ENCODE data around the gene GRB10. TPM values are rescaled to one million over a fixed set of nuclear protein-coding genes. Genes with fewer than 3 reads are reported as not detected.
A peak's percentile ranks its signal among the peaks of the same experiment; 100 is the strongest.

The GRB10 gene
- total RNA-seq, 1 donor from 2014 or later: 48.6 TPM

DNA sequence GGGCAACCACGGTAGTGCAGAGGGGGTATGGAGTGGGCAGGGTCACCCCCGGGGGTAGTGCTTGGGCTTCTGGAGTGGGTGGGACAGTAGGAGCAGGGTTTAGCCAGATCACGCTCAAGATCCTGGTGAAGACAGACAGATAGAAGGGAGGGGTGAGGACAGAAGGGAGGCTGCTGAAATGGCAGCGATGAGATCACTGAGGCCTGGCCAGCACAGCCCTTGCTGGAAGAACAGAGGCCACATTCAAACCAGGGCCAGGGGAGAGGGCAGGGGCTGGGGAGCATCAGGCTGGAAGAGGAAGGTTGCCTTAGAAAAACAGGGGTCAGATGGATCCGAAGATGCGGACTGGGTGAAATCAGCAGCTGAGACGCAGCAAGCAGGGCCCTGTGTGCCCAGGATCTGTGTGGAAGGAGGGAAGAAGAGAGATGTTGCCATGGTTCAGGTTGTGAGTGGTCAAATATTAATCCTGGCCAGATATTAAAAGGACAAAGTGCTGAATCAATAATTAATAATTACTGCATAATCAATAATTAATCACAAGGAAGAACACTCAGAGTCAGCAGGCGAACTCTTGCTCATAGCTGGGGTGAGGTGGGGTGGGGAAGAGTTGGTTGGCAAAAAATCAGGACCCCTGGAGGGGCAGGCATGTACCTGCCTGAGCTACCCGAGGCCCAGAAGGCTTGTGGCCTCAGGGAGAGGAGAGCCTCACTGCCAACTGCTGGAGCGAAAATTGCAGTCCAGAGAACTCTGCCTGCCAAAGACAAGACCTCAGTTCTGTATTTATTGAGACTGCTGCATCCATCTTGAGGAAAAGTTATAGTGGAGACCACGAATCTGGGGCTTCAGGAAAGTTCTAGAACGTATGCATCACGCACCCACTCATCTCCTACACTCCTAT lies 105.7 kb downstream of the GRB10 start:
- H3K4me3 ChIP-seq: no peak overlapping the region
- TF ChIP-seq POLR2A (IDR thresholded peaks at IDR 0.05) (no peak), POLR2AphosphoS5 (IDR thresholded peaks at IDR 0.05; ENCODE audit: insufficient read depth in 1 of 2, low read depth in 1 of 2) (no peak)
- TF ChIP-seq, protein P1, sequence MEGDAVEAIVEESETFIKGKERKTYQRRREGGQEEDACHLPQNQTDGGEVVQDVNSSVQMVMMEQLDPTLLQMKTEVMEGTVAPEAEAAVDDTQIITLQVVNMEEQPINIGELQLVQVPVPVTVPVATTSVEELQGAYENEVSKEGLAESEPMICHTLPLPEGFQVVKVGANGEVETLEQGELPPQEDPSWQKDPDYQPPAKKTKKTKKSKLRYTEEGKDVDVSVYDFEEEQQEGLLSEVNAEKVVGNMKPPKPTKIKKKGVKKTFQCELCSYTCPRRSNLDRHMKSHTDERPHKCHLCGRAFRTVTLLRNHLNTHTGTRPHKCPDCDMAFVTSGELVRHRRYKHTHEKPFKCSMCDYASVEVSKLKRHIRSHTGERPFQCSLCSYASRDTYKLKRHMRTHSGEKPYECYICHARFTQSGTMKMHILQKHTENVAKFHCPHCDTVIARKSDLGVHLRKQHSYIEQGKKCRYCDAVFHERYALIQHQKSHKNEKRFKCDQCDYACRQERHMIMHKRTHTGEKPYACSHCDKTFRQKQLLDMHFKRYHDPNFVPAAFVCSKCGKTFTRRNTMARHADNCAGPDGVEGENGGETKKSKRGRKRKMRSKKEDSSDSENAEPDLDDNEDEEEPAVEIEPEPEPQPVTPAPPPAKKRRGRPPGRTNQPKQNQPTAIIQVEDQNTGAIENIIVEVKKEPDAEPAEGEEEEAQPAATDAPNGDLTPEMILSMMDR (IDR thresholded peaks at IDR 0.05): no peak
- intact Hi-C loops (cut with DNase I): no loop called here
- peaks cover 0 to 13% of the 10 kb centered on the region in 2 donors for H3K36me3 ChIP-seq
- H3K4me1 ChIP-seq: peaks cover 22% of the 10 kb centered on the region
- DNase-seq (ENCODE audit: extremely low spot score in 2 of 2): no peak
- H3K9me3 ChIP-seq: no peaks in the 10 kb centered on the region
- H3K27ac ChIP-seq: no peak overlapping the region
- H3K27me3 ChIP-seq: no peaks in the 10 kb centered on the region

DNA sequence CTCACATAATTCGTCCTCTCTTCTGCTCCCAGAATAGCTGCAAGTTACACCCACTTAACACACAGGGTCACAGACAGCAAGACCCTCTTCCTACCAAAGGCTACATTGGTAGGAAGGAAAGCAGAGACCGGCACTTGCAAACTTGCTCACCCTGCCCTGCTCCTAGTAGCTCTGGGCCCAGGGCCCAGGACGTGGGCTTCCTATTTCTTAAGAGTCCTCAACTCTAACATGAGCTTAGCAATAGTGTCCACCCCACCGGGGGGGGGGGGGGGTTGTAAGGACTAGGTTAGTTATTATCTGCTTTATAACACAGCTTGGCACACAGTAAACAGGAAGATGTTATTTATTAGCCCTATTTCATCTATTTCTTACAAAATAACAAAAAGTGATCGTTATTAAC lies 106.6 kb downstream of the GRB10 start:
- no peak overlapping the region for H3K27ac ChIP-seq
- peaks cover 13% of the 10 kb centered on the region for H3K4me1 ChIP-seq
- TF ChIP-seq, protein P1 (IDR thresholded peaks at IDR 0.05): no peak
- TF ChIP-seq POLR2AphosphoS5 (IDR thresholded peaks at IDR 0.05; ENCODE audit: insufficient read depth in 1 of 2, low read depth in 1 of 2) (no peak), POLR2A (IDR thresholded peaks at IDR 0.05) (no peak)
- H3K9me3 ChIP-seq: no peaks in the 10 kb centered on the region
- DNase-seq (ENCODE audit: extremely low spot score in 2 of 2): no peak
- no peak overlapping the region for H3K4me3 ChIP-seq
- peaks cover 0 to 13% of the 10 kb centered on the region in 2 donors for H3K36me3 ChIP-seq
- H3K27me3 ChIP-seq: no peaks in the 10 kb centered on the region
- intact Hi-C loops (cut with DNase I): no loop called here

DNA sequence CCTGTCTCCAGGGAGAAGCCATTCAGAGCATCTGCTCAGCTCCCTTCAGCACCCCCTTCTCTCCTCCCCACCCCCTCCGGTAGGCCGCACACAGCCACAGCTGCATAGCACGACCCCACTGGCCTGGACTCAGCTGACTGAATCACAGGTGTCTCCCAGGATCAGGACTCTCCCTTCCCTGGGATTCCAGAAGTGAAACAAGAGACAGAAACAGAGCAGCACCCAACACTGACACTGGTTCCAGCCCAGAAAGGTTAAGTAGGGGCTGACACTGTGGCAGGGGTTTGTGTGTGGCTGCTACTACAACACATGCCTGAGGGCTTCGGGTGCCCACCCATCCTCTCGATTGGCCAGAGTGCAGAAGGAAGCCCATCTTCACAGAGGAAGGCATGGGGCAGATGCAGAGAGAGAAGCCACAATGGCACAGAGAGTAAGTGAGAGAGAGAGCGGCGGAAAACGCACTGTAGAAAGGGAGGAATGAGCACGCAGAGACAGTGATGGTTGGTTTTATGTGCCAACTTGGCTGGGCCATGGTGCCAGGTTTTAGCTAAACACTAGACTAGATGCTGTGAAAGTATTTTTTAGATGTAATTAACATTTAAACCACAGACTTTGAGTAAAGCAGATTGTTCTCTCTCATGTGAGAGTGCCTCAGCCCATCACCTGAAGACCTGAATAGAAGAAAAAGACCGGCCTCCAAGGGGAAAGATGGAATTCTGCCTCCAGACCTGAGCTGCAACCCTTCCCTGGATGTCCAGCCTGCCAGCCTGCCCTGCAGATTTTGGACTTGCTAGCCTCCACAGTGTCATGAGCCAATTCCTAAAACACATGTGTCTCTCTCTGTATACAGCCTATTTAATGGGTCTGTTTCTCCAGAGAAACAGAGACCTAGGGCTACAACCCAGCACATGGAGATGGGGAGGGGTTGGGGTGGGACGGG lies 107.5 kb downstream of the GRB10 start:
- Histone ChIP-seq H3K27ac (no peak overlapping the region), H3K27me3 (no peaks in the 10 kb centered on the region), H3K4me1 (peaks cover 13% of the 10 kb centered on the region), H3K9me3 (no peaks in the 10 kb centered on the region), H3K36me3 (peaks cover 0 to 13% of the 10 kb centered on the region in 2 donors), H3K4me3 (no peak overlapping the region)
- intact Hi-C loops (cut with DNase I): no loop called here
- DNase-seq (ENCODE audit: extremely low spot score in 2 of 2): peak; percentile 61 to 62
- TF ChIP-seq, protein P1 (IDR thresholded peaks at IDR 0.05): no peak
- TF ChIP-seq POLR2A (IDR thresholded peaks at IDR 0.05) (no peak), POLR2AphosphoS5 (IDR thresholded peaks at IDR 0.05; ENCODE audit: insufficient read depth in 1 of 2, low read depth in 1 of 2) (no peak)

DNA sequence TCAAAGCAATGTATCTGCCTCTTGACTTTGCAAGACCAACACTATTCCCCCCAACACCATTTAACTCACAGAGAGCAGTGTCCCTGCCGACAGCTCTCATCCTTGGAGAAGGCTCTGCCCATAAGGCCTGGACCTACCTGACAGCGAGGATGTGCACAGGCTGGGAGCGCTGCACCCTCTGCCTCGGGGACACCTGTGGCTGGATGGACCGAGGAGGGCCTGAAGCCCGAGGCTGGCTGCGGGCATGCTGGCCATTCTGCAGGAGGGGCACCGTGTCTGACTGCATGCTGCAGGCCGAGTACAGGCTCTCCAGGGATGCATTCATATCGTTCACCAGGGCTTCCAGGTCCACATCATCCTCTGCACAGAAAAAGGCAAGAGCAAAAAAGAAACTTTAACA lies 108.4 kb downstream of the GRB10 start:
- Histone ChIP-seq H3K4me1 (peaks cover 13% of the 10 kb centered on the region), H3K4me3 (no peak overlapping the region), H3K36me3 (peaks cover 0 to 13% of the 10 kb centered on the region in 2 donors), H3K27me3 (no peaks in the 10 kb centered on the region), H3K27ac (no peak overlapping the region), H3K9me3 (no peaks in the 10 kb centered on the region)
- TF ChIP-seq, protein P1 (IDR thresholded peaks at IDR 0.05): no peak
- TF ChIP-seq POLR2AphosphoS5 (IDR thresholded peaks at IDR 0.05; ENCODE audit: insufficient read depth in 1 of 2, low read depth in 1 of 2): no peak
- no peak for TF ChIP-seq POLR2A (IDR thresholded peaks at IDR 0.05)
- intact Hi-C loops (cut with DNase I): no loop called here
- peak in 1 of 2 donors; percentile 93 for DNase-seq (ENCODE audit: extremely low spot score in 2 of 2)
